Activated CD8-positive, alpha-beta memory T cell treated with anti-CD3 and anti-CD28 coated beads, Interleukin-2, amount 50 U/mL, for 48 hours (primary cell): Measurements from ENCODE around the gene SNTG2.

Experiments used
- DNase-seq: peaks from one replicate; pipeline ENCODE4 v3.0.0-alpha.2; 2020

Gene SNTG2

DNA sequence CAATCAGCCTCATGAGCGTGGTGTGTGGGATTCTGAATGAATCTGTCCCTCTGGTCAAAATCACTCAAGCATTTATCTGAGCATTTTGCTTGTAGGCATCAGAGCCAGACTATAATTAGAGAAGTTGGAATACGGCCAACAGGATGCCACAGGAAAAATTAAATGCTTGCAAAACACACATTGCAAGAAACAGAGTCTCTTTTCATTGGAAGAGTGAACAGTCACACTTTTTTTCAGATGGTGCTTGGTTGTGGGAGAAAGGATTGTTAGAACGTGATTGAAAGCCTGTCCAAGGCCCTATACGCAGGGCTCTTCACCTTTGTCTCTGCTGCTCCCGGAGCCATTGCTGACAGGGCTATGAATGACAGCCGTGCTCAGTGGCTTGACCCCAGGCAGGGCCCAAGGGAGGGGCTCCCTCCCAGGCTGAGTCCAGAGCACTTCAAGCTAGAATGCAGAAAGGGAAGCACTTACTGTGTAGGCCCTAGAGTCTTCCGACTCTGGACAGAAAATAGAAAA, 59.8 kb downstream of the SNTG2 start:
- no peak for DNase-seq

GRCh38 chr2:1011006-1011405, 60.4 kb downstream of the SNTG2 start:
- no peak for DNase-seq

GRCh38 chr2:1011985-1012384, 61.3 kb downstream of the SNTG2 start:
- DNase-seq: no peak

GRCh38 chr2:1014802-1015201, 64.2 kb downstream of the SNTG2 start:
- no peak for DNase-seq

- no peak for DNase-seq
Measured at GRCh38 chr2:1016500-1016899, 65.9 kb downstream of the SNTG2 start.

DNA sequence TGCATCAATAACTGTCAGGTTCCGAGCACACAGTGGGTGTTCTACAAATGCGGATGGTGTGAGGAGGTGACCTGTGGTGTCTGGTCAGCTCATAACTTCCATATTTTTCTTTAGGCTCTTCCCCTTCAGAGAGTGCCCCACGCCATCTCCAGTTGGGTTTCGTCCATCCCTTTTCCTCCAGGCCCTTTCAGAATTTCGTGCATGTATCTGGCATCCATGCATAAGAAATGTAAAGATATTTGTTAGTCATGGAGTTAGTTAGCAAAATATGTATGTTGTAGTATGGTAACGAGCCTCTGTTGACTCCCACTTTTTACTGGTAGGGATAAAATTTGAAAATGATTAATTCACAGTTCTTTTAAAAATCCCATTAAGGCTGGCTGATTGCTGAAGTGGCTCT, 67.2 kb downstream of the SNTG2 start:
- DNase-seq: no peak

- DNase-seq: no peak
Measured at GRCh38 chr2:1020206-1020605, 69.6 kb downstream of the SNTG2 start.

DNA sequence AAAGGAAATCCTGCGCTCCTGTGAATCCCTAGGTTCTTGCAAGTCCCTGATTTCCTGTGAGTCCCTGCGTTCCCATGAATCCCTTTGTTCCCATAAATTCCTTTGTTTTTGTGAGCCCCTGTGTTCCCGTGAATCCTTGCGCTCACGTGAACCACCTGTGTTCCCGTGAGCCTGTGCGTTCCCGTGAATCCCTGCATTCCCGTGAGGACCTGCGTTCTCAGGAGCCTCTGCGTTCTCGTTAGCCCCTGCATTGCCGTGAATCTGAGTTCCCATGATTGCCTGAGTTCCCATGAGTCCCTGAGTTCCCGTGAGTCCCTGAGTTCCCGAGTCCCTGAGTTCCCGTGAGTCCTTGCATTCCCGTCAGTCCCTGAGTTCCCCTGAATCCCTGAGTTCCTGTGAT, 71.5 kb downstream of the SNTG2 start:
- DNase-seq: no peak

DNA sequence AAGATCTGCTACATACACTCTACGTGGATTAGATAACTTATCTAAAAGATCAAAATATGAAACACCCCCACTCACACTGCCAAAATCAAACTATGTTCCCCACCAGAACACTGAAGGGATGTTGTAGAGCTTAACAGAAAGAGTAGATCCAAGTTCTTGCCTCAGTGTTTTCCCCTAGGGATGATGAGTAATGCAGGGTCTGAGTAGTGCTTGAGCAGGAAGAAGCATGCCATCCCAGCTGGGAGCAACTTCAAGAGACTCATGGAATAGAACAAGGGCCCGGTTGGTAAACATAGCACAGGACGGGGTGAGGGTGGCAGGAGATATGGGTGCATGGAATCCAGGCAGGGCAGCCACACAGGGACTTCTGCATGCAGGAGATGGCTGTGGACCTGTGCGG, 74.3 kb downstream of the SNTG2 start:
- no peak for DNase-seq

- DNase-seq: no peak
Measured at GRCh38 chr2:1026141-1026540, 75.5 kb downstream of the SNTG2 start.

DNA sequence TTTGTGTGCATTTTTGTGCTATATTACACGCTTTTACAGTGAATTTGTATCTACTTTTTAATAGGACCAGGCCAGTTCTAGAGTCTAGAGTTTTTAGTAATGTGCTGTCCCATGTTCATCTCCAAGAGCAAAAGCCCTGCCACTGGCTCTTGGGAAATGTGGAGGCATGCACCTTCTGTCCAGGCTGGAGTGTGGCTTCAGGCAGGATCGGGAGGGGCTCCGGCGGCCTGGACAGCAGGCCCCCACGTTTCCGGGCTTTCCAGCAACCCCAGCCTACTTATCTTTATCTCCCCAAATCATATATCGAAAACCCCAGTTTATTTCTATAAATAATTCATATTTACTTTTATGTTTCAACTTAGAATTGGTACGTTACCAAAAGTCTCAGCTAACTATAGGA, 78.2 kb downstream of the SNTG2 start:
- DNase-seq: no peak

DNA sequence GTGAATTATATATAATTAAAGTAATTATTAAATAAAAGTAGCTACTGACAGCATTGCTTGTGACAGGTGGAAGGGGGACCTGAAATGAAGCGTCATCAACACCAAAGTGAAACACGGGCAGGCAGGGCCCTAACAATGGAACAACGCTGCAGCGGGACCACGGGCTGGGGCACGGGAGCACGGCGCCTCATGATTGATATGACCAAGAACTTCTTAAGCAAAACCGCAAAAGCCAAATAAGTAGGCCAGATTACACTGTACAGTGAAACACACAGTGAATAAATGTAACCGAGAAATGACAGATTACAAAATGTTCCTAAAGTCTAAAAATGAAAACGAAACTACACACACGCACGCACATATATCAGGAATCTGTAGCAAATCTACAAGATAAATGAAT, 81.4 kb downstream of the SNTG2 start:
- DNase-seq: no peak

DNA sequence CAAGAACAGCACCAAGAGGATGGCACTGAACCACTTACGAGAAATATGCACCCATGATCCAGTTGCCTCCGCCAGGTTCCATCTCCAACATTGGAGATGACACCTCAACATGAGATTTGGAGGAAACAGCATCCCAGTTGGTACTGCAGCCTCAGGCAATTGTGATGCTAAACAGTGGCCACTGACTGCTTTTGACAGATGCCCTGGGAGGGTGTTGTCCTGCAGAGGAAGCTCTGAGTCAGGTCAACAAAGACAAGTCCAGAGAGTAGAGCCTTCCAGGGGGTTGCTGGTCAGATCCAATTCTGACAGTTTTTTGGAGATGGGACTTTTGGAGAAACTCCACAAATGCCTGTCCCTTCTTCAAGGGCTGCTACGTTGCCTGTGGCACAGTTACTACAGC, 82.4 kb downstream of the SNTG2 start:
- DNase-seq: no peak

- no peak for DNase-seq
Measured at GRCh38 chr2:1037066-1037465, 86.4 kb downstream of the SNTG2 start.

DNA sequence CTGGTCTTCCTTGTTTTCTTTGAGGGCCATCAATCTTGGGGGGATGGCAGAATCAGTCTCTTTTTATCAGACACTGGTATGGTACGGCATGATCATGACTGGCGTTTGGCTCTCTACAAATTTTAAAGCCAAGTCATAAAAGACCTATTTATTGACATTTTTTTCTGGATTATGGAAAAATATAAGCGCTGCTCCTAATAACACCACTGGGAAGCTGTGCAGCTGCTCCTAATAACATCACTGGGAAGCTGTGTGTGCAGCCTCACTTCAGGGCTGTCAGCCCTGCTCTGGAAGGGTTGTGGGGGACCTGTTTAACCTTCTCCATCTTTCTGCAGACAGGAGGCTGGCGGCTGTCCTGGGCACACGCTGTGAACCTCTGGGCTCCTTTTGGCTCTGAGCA, 88.9 kb downstream of the SNTG2 start:
- DNase-seq: no peak

DNA sequence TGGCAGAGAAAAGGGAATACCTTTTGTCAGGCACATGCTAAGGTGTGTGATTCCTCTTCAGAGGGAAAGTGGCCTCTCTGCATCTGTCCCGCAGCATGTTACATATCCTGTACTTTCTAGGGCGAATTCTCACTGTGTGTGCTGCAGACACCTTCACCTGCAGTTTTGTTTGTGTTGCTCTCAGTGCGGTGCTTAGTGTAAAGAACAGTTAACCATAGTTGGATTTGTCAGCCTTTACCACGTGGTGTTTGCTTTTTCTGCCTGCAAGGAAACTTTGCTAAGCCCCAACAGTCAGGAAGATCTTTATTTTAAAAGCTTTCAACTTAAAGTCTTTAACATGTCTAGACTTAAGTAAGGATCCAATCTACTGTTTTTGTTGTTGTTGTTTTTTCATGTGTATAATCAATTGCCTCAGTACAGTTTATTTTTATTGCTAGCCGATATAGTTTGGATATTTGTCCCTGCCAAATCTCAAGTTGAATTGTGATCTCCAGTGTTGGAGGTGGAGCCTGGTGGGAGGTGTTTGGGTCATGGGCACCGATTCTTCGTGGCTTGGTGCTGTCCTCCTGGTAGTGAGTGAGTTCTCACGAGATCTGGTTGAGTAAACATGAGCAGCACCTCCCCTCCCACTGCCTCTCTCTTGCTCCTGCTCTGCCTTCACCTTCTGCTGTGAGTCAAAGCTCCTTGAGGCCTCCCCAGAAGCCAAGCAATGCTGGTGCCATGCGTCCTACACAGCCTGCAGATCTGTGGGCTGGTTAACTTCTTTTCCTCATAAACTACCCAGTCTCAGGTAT, 90.6 kb downstream of the SNTG2 start:
- DNase-seq: no peak

DNA sequence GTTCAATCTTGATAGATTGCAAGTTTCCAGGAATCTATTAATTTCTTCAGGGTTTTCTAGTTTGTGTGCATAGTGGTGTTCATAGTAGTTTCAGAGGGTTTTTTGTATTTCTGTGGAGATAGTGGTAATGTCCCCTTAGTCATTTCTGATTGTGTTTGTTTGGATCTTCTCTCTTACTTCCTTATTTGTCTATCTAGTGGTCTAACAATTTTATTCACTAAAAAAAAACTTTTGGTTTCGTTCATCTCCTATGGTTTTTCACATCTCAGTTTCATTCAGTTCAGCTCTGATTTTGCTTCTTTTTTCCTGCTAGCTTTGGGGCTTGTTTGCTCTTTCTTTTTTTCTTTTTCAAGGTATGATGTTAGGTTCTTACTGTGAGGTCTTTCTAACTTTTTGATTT, 94.5 kb downstream of the SNTG2 start:
- DNase-seq: no peak

DNA sequence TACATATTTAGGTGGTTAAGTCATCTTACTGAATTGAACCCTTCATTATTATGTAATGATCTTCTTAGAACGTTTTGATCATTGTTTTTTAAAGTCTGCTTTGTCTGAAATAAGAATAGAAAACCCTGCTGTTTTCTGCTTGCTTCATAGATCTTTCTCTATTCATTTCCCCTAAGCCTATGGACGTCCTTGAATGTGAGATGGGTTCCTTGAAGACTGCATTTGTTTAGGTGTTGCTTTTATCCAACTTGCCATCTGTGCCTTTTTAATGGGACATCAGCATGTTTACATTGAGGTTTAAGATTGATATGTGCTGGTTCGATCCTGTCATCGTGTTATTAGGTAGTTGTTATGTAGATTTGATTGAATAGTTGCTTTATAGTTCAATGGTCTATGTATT, 95.4 kb downstream of the SNTG2 start:
- DNase-seq: no peak

DNA sequence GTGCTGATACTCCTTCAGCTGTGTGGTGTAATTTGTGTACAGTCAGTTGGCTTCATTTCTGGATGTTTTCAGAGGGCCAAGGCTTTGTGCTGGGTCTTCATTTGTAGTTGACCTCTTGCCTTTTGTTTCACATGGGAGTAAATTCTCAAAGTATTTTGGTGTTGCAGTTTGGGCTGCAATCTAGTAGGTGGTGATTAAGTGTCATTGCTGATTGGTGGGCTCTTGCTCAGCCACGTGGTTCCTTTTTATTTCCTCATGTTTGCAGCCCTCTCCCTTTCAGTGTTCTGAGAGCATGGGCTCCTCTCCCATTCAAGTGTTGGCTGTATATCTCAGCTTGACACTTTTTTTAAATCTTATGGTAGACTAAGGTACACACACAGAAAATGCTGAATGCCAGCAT, 96.8 kb downstream of the SNTG2 start:
- DNase-seq: no peak

- DNase-seq: no peak
Measured at GRCh38 chr2:1049691-1050090, 99.0 kb downstream of the SNTG2 start.

DNA sequence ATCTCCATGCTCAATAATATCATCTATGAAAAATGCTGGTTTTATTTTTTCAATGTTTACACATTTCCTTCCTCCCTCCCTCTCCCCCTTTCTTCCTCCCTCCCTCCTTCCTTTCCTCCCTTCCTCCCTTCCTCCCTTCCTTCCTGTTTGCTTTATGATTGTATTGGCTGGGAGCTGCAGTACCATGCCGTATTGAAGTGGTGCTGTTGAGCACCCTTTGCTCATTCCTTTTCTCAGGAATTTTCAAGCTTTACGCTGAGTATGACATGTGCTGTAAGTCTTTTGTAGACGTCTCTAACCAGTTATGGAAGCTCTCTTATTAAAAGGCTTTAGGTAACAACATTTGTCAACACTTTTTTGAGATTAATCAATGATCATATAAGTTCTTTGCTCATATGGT, 100.4 kb downstream of the SNTG2 start:
- no peak for DNase-seq

DNA sequence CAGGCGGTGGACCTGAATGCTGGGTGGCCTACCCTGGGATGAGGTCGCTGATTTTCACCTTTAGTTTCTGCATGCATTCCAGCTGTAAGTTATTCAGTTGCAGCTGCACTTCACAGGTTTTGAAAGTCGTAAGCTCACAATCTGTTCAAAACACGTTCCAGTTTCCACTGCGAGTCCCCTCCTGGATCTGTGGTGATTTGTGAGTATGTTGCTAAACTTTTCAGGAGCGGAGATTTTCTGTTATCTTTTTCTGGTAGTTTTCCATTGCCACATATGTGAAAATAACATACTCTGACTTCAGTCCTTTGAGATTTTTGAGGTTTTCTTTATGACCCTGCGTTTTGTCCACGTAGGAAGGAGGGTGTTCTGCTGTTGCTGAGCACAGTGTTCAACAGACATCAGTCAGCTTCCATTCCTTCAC, 102.1 kb downstream of the SNTG2 start:
- DNase-seq: no peak

GRCh38 chr2:1053786-1054185, 103.1 kb downstream of the SNTG2 start:
- DNase-seq: no peak

DNA sequence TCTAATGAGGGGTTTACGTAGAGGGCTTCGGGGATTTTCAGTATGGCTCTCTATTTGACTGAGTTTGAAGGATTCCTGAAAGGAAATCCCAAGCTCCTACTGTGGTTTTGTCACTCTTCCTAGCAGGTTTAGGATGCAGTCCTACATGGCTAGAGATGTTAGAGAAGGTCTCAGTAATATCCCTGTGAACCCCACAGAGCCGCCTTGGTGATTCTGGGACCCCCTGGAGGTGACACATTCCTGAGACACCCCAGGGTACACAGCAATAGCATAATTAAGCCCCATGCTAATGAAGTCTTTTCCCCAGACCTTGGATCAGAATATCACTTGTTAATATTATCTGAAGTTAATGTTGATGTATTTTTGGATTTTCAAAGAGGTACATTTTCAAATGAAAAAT, 103.8 kb downstream of the SNTG2 start:
- DNase-seq: no peak

DNA sequence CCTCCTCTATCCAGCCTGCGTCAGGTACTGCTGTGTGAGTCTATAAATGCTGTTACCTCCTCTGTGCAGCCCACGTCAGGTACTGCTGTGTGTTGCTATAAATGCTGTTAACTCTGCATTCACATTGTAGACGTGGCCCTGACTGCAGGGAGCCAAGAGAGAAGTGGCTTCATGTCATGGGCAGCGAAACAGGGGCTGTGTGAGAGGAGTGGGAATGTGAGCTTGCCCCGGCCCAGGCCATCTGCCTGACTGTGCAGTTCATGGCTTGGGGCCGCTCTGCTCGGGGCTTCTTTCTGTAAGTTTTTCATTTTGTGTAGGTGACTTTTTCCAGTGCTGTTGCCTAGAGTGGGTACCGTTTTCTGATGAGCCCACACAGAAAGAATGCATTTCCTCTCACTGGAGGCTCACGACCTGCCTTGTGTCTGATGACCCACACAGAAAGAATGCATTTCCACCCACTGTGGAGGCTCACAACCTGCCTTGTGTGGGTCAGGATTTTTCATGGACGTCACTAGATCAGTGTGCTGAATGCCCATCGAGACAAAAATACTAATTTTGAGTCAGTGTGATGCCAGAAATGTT, 104.5 kb downstream of the SNTG2 start:
- DNase-seq: no peak
